ENCODE results near the gene NOXRED1.

DNA sequence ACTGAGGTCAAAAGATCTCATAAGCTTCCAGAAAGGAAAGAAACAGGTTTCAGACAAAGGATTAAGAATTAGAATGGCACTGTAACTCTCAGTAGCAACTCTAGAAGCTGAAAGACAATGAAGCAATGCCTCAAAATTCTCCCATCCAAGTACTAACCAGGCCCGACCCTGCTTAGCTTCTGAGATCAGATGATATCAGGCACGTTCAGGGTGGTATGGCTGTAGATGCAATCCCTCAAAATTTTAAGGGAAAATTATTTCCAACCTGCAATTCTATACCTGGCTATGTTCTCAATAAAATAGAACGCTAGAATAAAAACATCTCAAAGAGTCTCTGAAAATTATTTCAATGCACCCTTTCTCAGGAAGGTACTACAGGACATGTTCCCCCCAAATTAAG, 19.6 kb downstream of the NOXRED1 start:
- TF ChIP-seq, protein P1, sequence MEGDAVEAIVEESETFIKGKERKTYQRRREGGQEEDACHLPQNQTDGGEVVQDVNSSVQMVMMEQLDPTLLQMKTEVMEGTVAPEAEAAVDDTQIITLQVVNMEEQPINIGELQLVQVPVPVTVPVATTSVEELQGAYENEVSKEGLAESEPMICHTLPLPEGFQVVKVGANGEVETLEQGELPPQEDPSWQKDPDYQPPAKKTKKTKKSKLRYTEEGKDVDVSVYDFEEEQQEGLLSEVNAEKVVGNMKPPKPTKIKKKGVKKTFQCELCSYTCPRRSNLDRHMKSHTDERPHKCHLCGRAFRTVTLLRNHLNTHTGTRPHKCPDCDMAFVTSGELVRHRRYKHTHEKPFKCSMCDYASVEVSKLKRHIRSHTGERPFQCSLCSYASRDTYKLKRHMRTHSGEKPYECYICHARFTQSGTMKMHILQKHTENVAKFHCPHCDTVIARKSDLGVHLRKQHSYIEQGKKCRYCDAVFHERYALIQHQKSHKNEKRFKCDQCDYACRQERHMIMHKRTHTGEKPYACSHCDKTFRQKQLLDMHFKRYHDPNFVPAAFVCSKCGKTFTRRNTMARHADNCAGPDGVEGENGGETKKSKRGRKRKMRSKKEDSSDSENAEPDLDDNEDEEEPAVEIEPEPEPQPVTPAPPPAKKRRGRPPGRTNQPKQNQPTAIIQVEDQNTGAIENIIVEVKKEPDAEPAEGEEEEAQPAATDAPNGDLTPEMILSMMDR (IDR thresholded peaks at IDR 0.05) = no peak
- TF ChIP-seq POLR2A (IDR thresholded peaks at IDR 0.05) = no peak

Data from vagina (tissue), 2 donors.